ENCODE results near the gene MAP3K14.

MAP3K14 gene

GRCh38 chr17:45332989-45333701 lies 16.3 kb upstream of the MAP3K14 start:
- H4K5ac ChIP-seq (ENCODE audit: low read length): no peak overlapping the region
- no peaks in the 10 kb centered on the region for H3K79me2 ChIP-seq (ENCODE audit: control insufficient read depth, insufficient read depth, low read length)
- H3K56ac ChIP-seq (ENCODE audit: low read length): peak overlapping the region; percentile 70
- no peaks in the 10 kb centered on the region for H3K79me1 ChIP-seq (ENCODE audit: low read length)
- peaks cover 12% of the 10 kb centered on the region for H3K4me1 ChIP-seq (ENCODE audit: control insufficient read depth, low read depth, low read length)
- H2AK5ac ChIP-seq (ENCODE audit: low read length): no peak overlapping the region
- no peak overlapping the region for H2BK120ac ChIP-seq (ENCODE audit: low read depth, low read length)
- H3K23ac ChIP-seq (ENCODE audit: low read length): no peak overlapping the region
- H3K27ac ChIP-seq (ENCODE audit: low read depth, low read length): no peak overlapping the region
- no peak overlapping the region for H4K8ac ChIP-seq (ENCODE audit: low read depth, low read length)
- DNase-seq: peak; percentile 27
- no peak overlapping the region for H3K18ac ChIP-seq (ENCODE audit: low read length)
- H3K36me3 ChIP-seq (ENCODE audit: control insufficient read depth, insufficient read depth, low read length): no peaks in the 10 kb centered on the region
- no peak overlapping the region for H3K4ac ChIP-seq (ENCODE audit: low read depth, low read length)
- WGBS (ENCODE audit: extremely low coverage, insufficient coverage, low lambda C conversion rate): no CpG with 5 or more reads among the region's 4 CpGs
- no peak overlapping the region for H3K4me2 ChIP-seq (ENCODE audit: low read length)
- no peak overlapping the region for H3K4me3 ChIP-seq (ENCODE audit: low read length)
- no peak overlapping the region for H3K9ac ChIP-seq (ENCODE audit: low read length)
- H2BK15ac ChIP-seq (replicated peaks; ENCODE audit: low read depth): no peak overlapping the region
- no peaks in the 10 kb centered on the region for H3K27me3 ChIP-seq (ENCODE audit: insufficient read depth, low read length, poor library complexity)
- no peak overlapping the region for H2BK5ac ChIP-seq (ENCODE audit: low read length)

GRCh38 chr17:45332505-45332904 lies 15.7 kb upstream of the MAP3K14 start:
- no CpG with 5 or more reads among the region's 5 CpGs for WGBS (ENCODE audit: extremely low coverage, insufficient coverage, low lambda C conversion rate)
- Histone ChIP-seq H3K4ac (ENCODE audit: low read depth, low read length) (no peak overlapping the region), H3K27ac (ENCODE audit: low read depth, low read length) (no peak overlapping the region), H3K56ac (ENCODE audit: low read length) (no peak overlapping the region), H3K36me3 (ENCODE audit: control insufficient read depth, insufficient read depth, low read length) (no peaks in the 10 kb centered on the region), H3K79me1 (ENCODE audit: low read length) (no peaks in the 10 kb centered on the region), H4K8ac (ENCODE audit: low read depth, low read length) (no peak overlapping the region), H3K18ac (ENCODE audit: low read length) (no peak overlapping the region), H3K4me1 (ENCODE audit: control insufficient read depth, low read depth, low read length) (peaks cover 12% of the 10 kb centered on the region), H2BK120ac (ENCODE audit: low read depth, low read length) (no peak overlapping the region), H3K4me3 (ENCODE audit: low read length) (no peak overlapping the region), H2BK15ac (replicated peaks; ENCODE audit: low read depth) (no peak overlapping the region), H4K5ac (ENCODE audit: low read length) (no peak overlapping the region), H3K9ac (ENCODE audit: low read length) (no peak overlapping the region), H2AK5ac (ENCODE audit: low read length) (no peak overlapping the region), H3K23ac (ENCODE audit: low read length) (no peak overlapping the region), H3K4me2 (ENCODE audit: low read length) (no peak overlapping the region), H3K79me2 (ENCODE audit: control insufficient read depth, insufficient read depth, low read length) (no peaks in the 10 kb centered on the region), H2BK5ac (ENCODE audit: low read length) (no peak overlapping the region), H3K27me3 (ENCODE audit: insufficient read depth, low read length, poor library complexity) (no peaks in the 10 kb centered on the region)
- no peak for DNase-seq

- Histone ChIP-seq H2AK5ac (ENCODE audit: low read length) (no peak overlapping the region), H3K79me1 (ENCODE audit: low read length) (no peaks in the 10 kb centered on the region), H3K36me3 (ENCODE audit: control insufficient read depth, insufficient read depth, low read length) (no peaks in the 10 kb centered on the region), H3K27me3 (ENCODE audit: insufficient read depth, low read length, poor library complexity) (no peaks in the 10 kb centered on the region), H4K8ac (ENCODE audit: low read depth, low read length) (no peak overlapping the region), H3K4ac (ENCODE audit: low read depth, low read length) (no peak overlapping the region), H3K4me1 (ENCODE audit: control insufficient read depth, low read depth, low read length) (no peaks in the 10 kb centered on the region), H3K9ac (ENCODE audit: low read length) (no peak overlapping the region), H3K79me2 (ENCODE audit: control insufficient read depth, insufficient read depth, low read length) (no peaks in the 10 kb centered on the region), H3K23ac (ENCODE audit: low read length) (no peak overlapping the region), H3K18ac (ENCODE audit: low read length) (no peak overlapping the region), H4K5ac (ENCODE audit: low read length) (no peak overlapping the region), H2BK15ac (replicated peaks; ENCODE audit: low read depth) (no peak overlapping the region), H3K27ac (ENCODE audit: low read depth, low read length) (no peak overlapping the region), H3K4me3 (ENCODE audit: low read length) (no peak overlapping the region), H3K56ac (ENCODE audit: low read length) (no peak overlapping the region), H2BK120ac (ENCODE audit: low read depth, low read length) (no peak overlapping the region), H3K4me2 (ENCODE audit: low read length) (no peak overlapping the region), H2BK5ac (ENCODE audit: low read length) (no peak overlapping the region)
- no CpG with 5 or more reads among the region's 7 CpGs for WGBS (ENCODE audit: extremely low coverage, insufficient coverage, low lambda C conversion rate)
- DNase-seq: no peak
These were observed 9.8 kb upstream of the MAP3K14 start for GRCh38 chr17:45326626-45327025.

- Histone ChIP-seq H3K4me3 (ENCODE audit: low read length) (no peak overlapping the region), H3K79me2 (ENCODE audit: control insufficient read depth, insufficient read depth, low read length) (no peaks in the 10 kb centered on the region), H2BK15ac (replicated peaks; ENCODE audit: low read depth) (no peak overlapping the region), H3K23ac (ENCODE audit: low read length) (no peak overlapping the region), H3K9ac (ENCODE audit: low read length) (no peak overlapping the region), H2BK5ac (ENCODE audit: low read length) (no peak overlapping the region), H3K27ac (ENCODE audit: low read depth, low read length) (no peak overlapping the region), H3K27me3 (ENCODE audit: insufficient read depth, low read length, poor library complexity) (no peaks in the 10 kb centered on the region), H2BK120ac (ENCODE audit: low read depth, low read length) (no peak overlapping the region), H3K4ac (ENCODE audit: low read depth, low read length) (no peak overlapping the region), H3K4me2 (ENCODE audit: low read length) (no peak overlapping the region), H3K18ac (ENCODE audit: low read length) (no peak overlapping the region), H2AK5ac (ENCODE audit: low read length) (no peak overlapping the region), H3K36me3 (ENCODE audit: control insufficient read depth, insufficient read depth, low read length) (no peaks in the 10 kb centered on the region), H3K4me1 (ENCODE audit: control insufficient read depth, low read depth, low read length) (no peaks in the 10 kb centered on the region), H4K8ac (ENCODE audit: low read depth, low read length) (no peak overlapping the region), H4K5ac (ENCODE audit: low read length) (no peak overlapping the region), H3K79me1 (ENCODE audit: low read length) (no peaks in the 10 kb centered on the region), H3K56ac (ENCODE audit: low read length) (no peak overlapping the region)
- WGBS (ENCODE audit: extremely low coverage, insufficient coverage, low lambda C conversion rate): no CpG with 5 or more reads among the region's 4 CpGs
- DNase-seq: no peak
These were observed 9.0 kb upstream of the MAP3K14 start for GRCh38 chr17:45325810-45326209.

GRCh38 chr17:45324336-45324735 lies 7.5 kb upstream of the MAP3K14 start:
- no peaks in the 10 kb centered on the region for H3K4me1 ChIP-seq (ENCODE audit: control insufficient read depth, low read depth, low read length)
- H3K4ac ChIP-seq (ENCODE audit: low read depth, low read length): no peak overlapping the region
- no CpG with 5 or more reads among the region's 1 CpG for WGBS (ENCODE audit: extremely low coverage, insufficient coverage, low lambda C conversion rate)
- no peak for DNase-seq
- H3K56ac ChIP-seq (ENCODE audit: low read length): no peak overlapping the region
- no peak overlapping the region for H4K8ac ChIP-seq (ENCODE audit: low read depth, low read length)
- H3K79me1 ChIP-seq (ENCODE audit: low read length): no peaks in the 10 kb centered on the region
- H2AK5ac ChIP-seq (ENCODE audit: low read length): no peak overlapping the region
- no peak overlapping the region for H2BK15ac ChIP-seq (replicated peaks; ENCODE audit: low read depth)
- no peak overlapping the region for H2BK120ac ChIP-seq (ENCODE audit: low read depth, low read length)
- no peaks in the 10 kb centered on the region for H3K79me2 ChIP-seq (ENCODE audit: control insufficient read depth, insufficient read depth, low read length)
- no peak overlapping the region for H3K23ac ChIP-seq (ENCODE audit: low read length)
- no peak overlapping the region for H2BK5ac ChIP-seq (ENCODE audit: low read length)
- no peak overlapping the region for H3K4me3 ChIP-seq (ENCODE audit: low read length)
- no peak overlapping the region for H3K9ac ChIP-seq (ENCODE audit: low read length)
- H4K5ac ChIP-seq (ENCODE audit: low read length): no peak overlapping the region
- no peak overlapping the region for H3K4me2 ChIP-seq (ENCODE audit: low read length)
- H3K27ac ChIP-seq (ENCODE audit: low read depth, low read length): no peak overlapping the region
- H3K36me3 ChIP-seq (ENCODE audit: control insufficient read depth, insufficient read depth, low read length): no peaks in the 10 kb centered on the region
- no peak overlapping the region for H3K18ac ChIP-seq (ENCODE audit: low read length)
- H3K27me3 ChIP-seq (ENCODE audit: insufficient read depth, low read length, poor library complexity): no peaks in the 10 kb centered on the region

GRCh38 chr17:45322168-45322567 lies 5.3 kb upstream of the MAP3K14 start:
- no peak overlapping the region for H3K4me2 ChIP-seq (ENCODE audit: low read length)
- H3K27ac ChIP-seq (ENCODE audit: low read depth, low read length): no peak overlapping the region
- H3K18ac ChIP-seq (ENCODE audit: low read length): no peak overlapping the region
- DNase-seq: no peak
- no peak overlapping the region for H3K4ac ChIP-seq (ENCODE audit: low read depth, low read length)
- H3K4me1 ChIP-seq (ENCODE audit: control insufficient read depth, low read depth, low read length): no peaks in the 10 kb centered on the region
- H3K27me3 ChIP-seq (ENCODE audit: insufficient read depth, low read length, poor library complexity): no peaks in the 10 kb centered on the region
- no peaks in the 10 kb centered on the region for H3K79me2 ChIP-seq (ENCODE audit: control insufficient read depth, insufficient read depth, low read length)
- no peaks in the 10 kb centered on the region for H3K36me3 ChIP-seq (ENCODE audit: control insufficient read depth, insufficient read depth, low read length)
- H2BK120ac ChIP-seq (ENCODE audit: low read depth, low read length): no peak overlapping the region
- no peak overlapping the region for H4K5ac ChIP-seq (ENCODE audit: low read length)
- no peak overlapping the region for H2BK15ac ChIP-seq (replicated peaks; ENCODE audit: low read depth)
- H4K8ac ChIP-seq (ENCODE audit: low read depth, low read length): no peak overlapping the region
- no peak overlapping the region for H2BK5ac ChIP-seq (ENCODE audit: low read length)
- H3K9ac ChIP-seq (ENCODE audit: low read length): no peak overlapping the region
- H3K79me1 ChIP-seq (ENCODE audit: low read length): no peaks in the 10 kb centered on the region
- no peak overlapping the region for H3K4me3 ChIP-seq (ENCODE audit: low read length)
- no peak overlapping the region for H2AK5ac ChIP-seq (ENCODE audit: low read length)
- no peak overlapping the region for H3K23ac ChIP-seq (ENCODE audit: low read length)
- WGBS (ENCODE audit: extremely low coverage, insufficient coverage, low lambda C conversion rate): no CpG with 5 or more reads among the region's 2 CpGs
- no peak overlapping the region for H3K56ac ChIP-seq (ENCODE audit: low read length)

Data from mesendoderm (in vitro differentiated cells).